T-cell (primary cell): ENCODE results near the gene TNFRSF14. TPM values are rescaled to one million over a fixed set of nuclear protein-coding genes. Genes with fewer than 3 reads are reported as not detected.
"Not testable (repeated sequence)": the region's sequence is repeated elsewhere in the genome, so short reads cannot be mapped to it uniquely, and the experiment has no call there.

Source experiments
- ATAC-seq, 4 experiments: fragments of 200-7000 bp in 3 of 4; fragments of 150-1000 bp in 1 of 4; cut with Tn5 transposase; replicated peaks in 1 of 4; 1 replicate in 3 of 4; 2 replicates in 1 of 4; pipeline ENCODE4 v1.10.0; 2021; ENCODE audit warnings: moderate library complexity in 3 of 4, mild to moderate bottlenecking in 2 of 4, moderate number of reproducible peaks in 1 of 4
- CTCF ChIA-PET, 2 donors: fragments of 300-600 bp; sonication (Branson Sonifier 250); formaldehyde crosslinking; loops; one replicate each; lab custom pipeline; 2022; ENCODE audit warnings: antibody characterized with exemption in 2 of 2; lab: Charles Lee
- POLR2A ChIA-PET, 2 donors: fragments of 300-600 bp; sonication (Branson Sonifier 250); formaldehyde crosslinking; loops; one replicate each; lab custom pipeline; 2022; ENCODE audit warnings: antibody characterized with exemption in 2 of 2; lab: Charles Lee
- DNase-seq, 35 experiments: peaks; one replicate each; pipeline versions ENCODE4 v3.0.0 to v3.0.0-alpha.2; 2013 to 2023
- H3K27ac ChIP-seq: one replicate; pipeline ENCODE4 v1.5.1; 2013; ENCODE audit warnings: low read length
- H3K27me3 ChIP-seq, 2 experiments: replicated peaks in 1 of 2; 1 replicate in 1 of 2; 2 replicates in 1 of 2; pipeline versions ENCODE4 v1.6.1 to v1.7.0; 2013; ENCODE audit warnings: low read length in 1 of 2, mixed read lengths in 1 of 2; ENCODE audit not compliant: control insufficient read depth in 2 of 2, insufficient read depth in 2 of 2; ENCODE audit errors: extremely low read depth in 1 of 2
- H3K36me3 ChIP-seq, 2 donors: 1 replicate in 1 of 2; 2 replicates in 1 of 2; pipeline versions ENCODE4 v1.6.1 to v1.7.0; 2013; ENCODE audit warnings: low read length in 1 of 2; ENCODE audit not compliant: control insufficient read depth in 2 of 2, insufficient read depth in 1 of 2; ENCODE audit errors: extremely low read depth in 1 of 2
- H3K4me1 ChIP-seq, 2 experiments: 1 replicate in 1 of 2; 2 replicates in 1 of 2; pipeline versions ENCODE4 v1.6.1 to v1.7.0; 2013; ENCODE audit warnings: low read length in 2 of 2, mixed read lengths in 1 of 2; ENCODE audit not compliant: insufficient read depth in 2 of 2, control insufficient read depth in 1 of 2; ENCODE audit errors: extremely low read depth in 1 of 2
- H3K4me3 ChIP-seq, 2 donors: 1 replicate in 1 of 2; 2 replicates in 1 of 2; pipeline versions ENCODE4 v1.5.1 to v1.7.0; 2013; ENCODE audit warnings: mild to moderate bottlenecking in 2 of 2, low read length in 1 of 2, moderate library complexity in 1 of 2; ENCODE audit not compliant: control insufficient read depth in 1 of 2; ENCODE audit errors: extremely low read depth in 1 of 2
- H3K9me3 ChIP-seq: 2 replicates; pipeline ENCODE4 v1.7.0; 2013
- H3K27ac Mint-ChIP-seq, 2 donors: one replicate each; pipeline ENCODE4 v1.8.0; 2020 to 2021; ENCODE audit warnings: mild to moderate bottlenecking in 2 of 2, mixed read lengths in 2 of 2
- H3K27me3 Mint-ChIP-seq, 2 donors: one replicate each; pipeline ENCODE4 v1.8.0; 2021 to 2022; ENCODE audit warnings: mixed read lengths in 2 of 2
- H3K36me3 Mint-ChIP-seq: one replicate; pipeline ENCODE4 v1.8.0; 2021; ENCODE audit warnings: mixed read lengths
- H3K4me1 Mint-ChIP-seq, 3 donors: one replicate each; pipeline ENCODE4 v1.8.0; 2020 to 2022; ENCODE audit warnings: mixed read lengths in 3 of 3, mild to moderate bottlenecking in 1 of 3
- H3K4me3 Mint-ChIP-seq, 3 donors: one replicate each; pipeline ENCODE4 v1.8.0; 2020 to 2022; ENCODE audit warnings: mild to moderate bottlenecking in 3 of 3, mixed read lengths in 3 of 3, moderate library complexity in 3 of 3
- H3K9me3 Mint-ChIP-seq, 3 donors: one replicate each; pipeline ENCODE4 v1.8.0; 2020 to 2022; ENCODE audit warnings: mixed read lengths in 3 of 3
- WGBS: methylation state at CpG from one replicate; pipeline ENCODE4 v1.1.5; 2013; ENCODE audit warnings: missing lambda C conversion rate; ENCODE audit not compliant: insufficient coverage; 5-methylcytosine and 5-hydroxymethylcytosine counted together
- total RNA-seq, 35 experiments: library from RNA in 6 of 35; stranded (reverse) in 6 of 35; fragments of 120-200 nt in 1 of 35; gene quantifications; one replicate each; pipeline versions ENCODE4 v1.2.1 to v1.2.4 and lab custom pipeline; 2013 to 2026

Gene TNFRSF14
- total RNA-seq, 5 donors from 2014 or later (not counting 1 experiment from before 2014, with no cell fraction given) = 163 to 214 (median 211) TPM

DNA sequence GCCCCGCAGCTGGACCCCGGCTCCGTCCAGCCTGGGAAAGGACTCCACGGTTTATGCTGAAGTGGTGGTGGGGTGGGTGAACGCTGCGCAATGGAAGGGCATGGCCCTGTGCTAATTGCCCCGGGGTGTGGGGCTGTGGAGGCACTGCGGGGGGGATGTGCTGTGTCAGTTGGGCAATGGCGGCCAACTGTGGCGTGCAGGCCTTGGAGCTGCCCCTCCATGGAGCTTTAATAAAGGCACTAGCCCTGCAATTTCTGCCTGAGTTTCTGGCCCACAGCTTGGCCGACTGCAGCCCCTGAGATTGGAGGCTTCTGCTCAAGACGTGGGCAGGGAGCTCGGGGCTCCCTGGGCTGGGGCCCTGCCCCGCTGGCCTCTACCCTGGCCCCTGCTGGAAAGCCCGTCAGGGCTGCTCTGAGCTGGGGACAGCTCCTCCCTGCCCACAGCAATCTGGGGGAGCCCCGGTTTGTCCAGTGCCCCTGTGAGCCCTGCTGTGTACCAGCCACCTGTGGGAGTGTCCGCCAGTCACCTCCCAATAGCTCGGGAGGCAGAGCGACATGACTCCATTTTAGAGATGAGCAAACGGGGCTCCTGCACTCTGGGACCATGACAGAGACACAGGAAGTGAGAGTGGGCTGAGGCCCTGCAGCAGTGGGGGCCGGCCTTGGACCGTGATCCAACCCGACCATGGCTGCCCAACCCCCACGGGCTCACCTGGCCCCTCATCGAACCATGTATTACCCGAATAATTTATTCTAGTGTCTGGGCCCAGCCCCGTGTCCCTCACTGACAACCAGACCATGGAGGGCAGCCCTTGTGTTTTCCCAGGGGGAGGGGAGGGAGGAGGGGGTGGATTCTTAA is 8.7 kb upstream of the TNFRSF14 start:
- H3K27me3 Mint-ChIP-seq = no peaks in the 10 kb centered on the region
- peak overlapping the region; percentile 99 for H3K27ac ChIP-seq
- POLR2A ChIA-PET = interaction anchor here in 1 of 2 donors (0.9 to 1.2 kb wide), 3 partner anchors 9 to 37 kb away, joined by 4 to 7 read pairs (median 6); partner anchors contain the start of genes PANK4 and TNFRSF14
- CTCF ChIA-PET = interaction anchor here in 1 of 2 donors (0.8 to 1.1 kb wide), 3 partner anchors 31 to 314 kb away, joined by 3 to 5 read pairs (median 4); no protein-coding TSS in a partner anchor
- H3K9me3 ChIP-seq = no peaks in the 10 kb centered on the region
- WGBS = 1% methylated on average over 19 of the region's 27 CpGs
- peaks cover 0 to 2% of the 10 kb centered on the region in 2 experiments for H3K27me3 ChIP-seq
- no peaks in the 10 kb centered on the region for H3K9me3 Mint-ChIP-seq
- ATAC-seq (peak; percentile 7 to 10 (median 9)), DNase-seq (peak in 16 of 35 experiments; percentile 25 to 67 (median 46))
- H3K4me1 ChIP-seq = peaks cover 4 to 66% of the 10 kb centered on the region in 2 experiments
- H3K36me3 Mint-ChIP-seq = no peaks in the 10 kb centered on the region
- peaks cover 16 to 42% (median 35%) of the 10 kb centered on the region in 3 donors for H3K4me1 Mint-ChIP-seq
- H3K36me3 ChIP-seq = no peaks in the 10 kb centered on the region
- peak overlapping the region; percentile 71 to 89 for H3K4me3 ChIP-seq
- H3K27ac Mint-ChIP-seq = peak overlapping the region; percentile 98
- H3K4me3 Mint-ChIP-seq = peak overlapping the region; percentile 80 to 92 (median 91)

DNA sequence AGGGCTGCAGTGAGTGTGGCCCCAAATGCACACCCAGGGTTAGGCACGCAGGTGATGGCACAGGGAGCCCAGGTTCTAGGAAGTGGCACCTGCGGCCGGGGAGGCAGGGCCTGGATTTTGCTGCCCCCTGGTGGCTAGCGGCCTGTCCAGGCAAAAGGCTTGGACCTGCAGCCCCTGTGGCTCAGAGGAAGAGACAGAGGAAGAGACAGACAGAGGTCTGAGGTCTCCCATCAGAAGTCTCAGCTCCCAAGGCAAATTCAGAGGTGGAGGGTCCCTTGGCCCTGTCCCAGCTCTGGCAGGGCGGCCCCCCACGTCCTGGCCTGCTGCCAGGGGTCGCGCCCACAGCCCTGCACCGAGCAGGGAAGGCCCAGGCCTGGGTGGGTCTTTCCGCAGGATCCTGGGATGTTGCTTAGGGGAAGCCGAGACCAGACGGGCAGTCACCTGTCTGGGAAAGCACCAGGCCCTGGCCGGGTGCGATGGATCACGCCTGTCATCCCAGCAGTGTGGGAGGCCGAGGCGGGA is 8.0 kb upstream of the TNFRSF14 start:
- 0% methylated on average over 17 of the region's 17 CpGs for WGBS
- DNase-seq (peak; percentile 51 to 89 (median 73)), ATAC-seq (peak; percentile 13 to 38 (median 24))
- ChIA-PET POLR2A (interaction anchor here in 1 of 2 donors (0.7 to 1.2 kb wide), 2 partner anchors 8 to 38 kb away, joined by 4 to 7 read pairs; partner anchors contain the start of genes PRXL2B and TNFRSF14), CTCF (interaction anchor here in 1 of 2 donors (0.6 to 1.1 kb wide), 7 partner anchors 22 to 1718 kb away, joined by 3 to 5 read pairs (median 4); partner anchors contain the start of genes FAAP20 and PANK4)
- H3K27ac ChIP-seq = peak overlapping the region; percentile 99
- no peaks in the 10 kb centered on the region for H3K36me3 Mint-ChIP-seq
- H3K9me3 ChIP-seq = no peaks in the 10 kb centered on the region
- peaks cover 4 to 64% of the 10 kb centered on the region in 2 experiments for H3K4me1 ChIP-seq
- H3K4me1 Mint-ChIP-seq = peaks cover 16 to 42% (median 35%) of the 10 kb centered on the region in 3 donors
- H3K4me3 ChIP-seq = peak overlapping the region; percentile 71 to 89
- peak overlapping the region; percentile 80 to 92 (median 91) for H3K4me3 Mint-ChIP-seq
- no peaks in the 10 kb centered on the region for H3K9me3 Mint-ChIP-seq
- H3K27me3 Mint-ChIP-seq = no peaks in the 10 kb centered on the region
- H3K36me3 ChIP-seq = no peaks in the 10 kb centered on the region
- H3K27ac Mint-ChIP-seq = peak overlapping the region; percentile 98
- no peaks in the 10 kb centered on the region for H3K27me3 ChIP-seq

- H3K27me3 ChIP-seq, DNase-seq, H3K9me3 Mint-ChIP-seq, H3K36me3 Mint-ChIP-seq, ATAC-seq, H3K27me3 Mint-ChIP-seq, CTCF ChIA-PET, H3K36me3 ChIP-seq, H3K9me3 ChIP-seq: not testable (repeated sequence)
- Mint-ChIP-seq H3K4me3 (peak overlapping the region; percentile 28 to 91 (median 80)), H3K27ac (peak overlapping the region; percentile 98), H3K4me1 (peaks cover 16 to 43% (median 30%) of the 10 kb centered on the region in 3 donors)
- Histone ChIP-seq H3K4me1 (peaks cover 3 to 59% of the 10 kb centered on the region in 2 experiments), H3K4me3 (peak overlapping the region in 1 of 2 donors; percentile 71), H3K27ac (peak overlapping the region; percentile 99)
- POLR2A ChIA-PET = interaction anchor here in 1 of 2 donors (0.7 kb wide), 1 partner anchor 23 kb away, joined by 3 read pairs; the partner anchor contains the start of gene PANK4
- 84% methylated on average over 8 of the region's 28 CpGs for WGBS
These were observed 6.7 kb upstream of the TNFRSF14 start for GRCh38 chr1:2549367-2550029.

GRCh38 chr1:2550309-2550861 is 5.8 kb upstream of the TNFRSF14 start:
- POLR2A ChIA-PET, H3K4me3 Mint-ChIP-seq, DNase-seq, CTCF ChIA-PET, H3K27me3 Mint-ChIP-seq, H3K27me3 ChIP-seq, H3K36me3 Mint-ChIP-seq, ATAC-seq, H3K4me3 ChIP-seq, H3K27ac ChIP-seq, H3K9me3 ChIP-seq, H3K9me3 Mint-ChIP-seq, H3K36me3 ChIP-seq: not testable (repeated sequence)
- peaks cover 10 to 59% of the 10 kb centered on the region in 2 experiments for H3K4me1 ChIP-seq
- peaks cover 20 to 45% (median 30%) of the 10 kb centered on the region in 3 donors for H3K4me1 Mint-ChIP-seq
- H3K27ac Mint-ChIP-seq = peak overlapping the region; percentile 82 to 92
- WGBS = 83% methylated on average over 1 of the region's 12 CpGs

DNA sequence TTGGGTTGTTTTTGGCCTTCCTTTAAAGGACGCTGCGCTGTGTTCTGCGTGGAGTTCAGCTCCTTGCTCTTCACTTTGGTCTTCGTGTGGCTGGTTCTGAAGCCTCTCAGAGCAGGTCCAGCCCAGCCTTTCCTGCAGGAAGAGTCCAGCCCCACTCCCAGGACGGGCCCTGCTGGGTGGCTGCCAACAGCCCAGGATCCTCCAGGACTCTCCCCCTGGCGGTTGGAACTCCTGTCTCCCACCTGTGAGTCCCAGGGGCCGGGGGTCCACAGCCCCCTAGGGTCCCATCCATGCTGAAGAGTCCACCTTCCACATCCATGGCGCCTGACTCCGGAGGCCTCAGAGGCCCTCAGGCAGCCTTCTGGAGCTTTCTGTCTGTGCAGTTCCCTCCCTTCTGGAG is 4.6 kb upstream of the TNFRSF14 start:
- H3K4me1 Mint-ChIP-seq = peaks cover 25 to 54% (median 38%) of the 10 kb centered on the region in 3 donors
- H3K27ac ChIP-seq, H3K9me3 Mint-ChIP-seq, CTCF ChIA-PET, H3K27me3 Mint-ChIP-seq, H3K4me3 ChIP-seq, H3K36me3 ChIP-seq, POLR2A ChIA-PET, H3K36me3 Mint-ChIP-seq, H3K27me3 ChIP-seq, H3K9me3 ChIP-seq, ATAC-seq, DNase-seq, H3K4me3 Mint-ChIP-seq: not testable (repeated sequence)
- H3K4me1 ChIP-seq = peaks cover 12 to 59% of the 10 kb centered on the region in 2 experiments
- 94% methylated on average over 3 of the region's 9 CpGs for WGBS
- peak overlapping the region; percentile 78 to 82 for H3K27ac Mint-ChIP-seq
